Activated CD8-positive, alpha-beta T cell treated with anti-CD3 and anti-CD28 coated beads for 36 hours (primary cell): ENCODE measurements around the gene SVBP. TPM values are rescaled to one million over a fixed set of nuclear protein-coding genes. Genes with fewer than 3 reads are reported as not detected.

Experiments used
- ATAC-seq: fragments of 200-7000 bp; cut with Tn5 transposase; one replicate; pipeline ENCODE4 v1.10.0; 2021; ENCODE audit warnings: mild to moderate bottlenecking, moderate library complexity
- CTCF ChIA-PET: fragments of 350-600 bp; sonication (Branson Sonifier 250); formaldehyde crosslinking; loops from one replicate; lab custom pipeline; 2021; ENCODE audit warnings: antibody characterized with exemption; lab: Charles Lee
- POLR2A ChIA-PET: fragments of 350-600 bp; sonication (Branson Sonifier 250); formaldehyde crosslinking; loops from one replicate; lab custom pipeline; 2021; ENCODE audit warnings: antibody characterized with exemption; lab: Charles Lee
- DNase-seq: peaks from one replicate; pipeline ENCODE4 v3.0.0-alpha.2; 2020
- H3K27ac Mint-ChIP-seq: one replicate; pipeline ENCODE4 v1.8.0; 2021; ENCODE audit warnings: mild to moderate bottlenecking, mixed read lengths
- H3K27me3 Mint-ChIP-seq: one replicate; pipeline ENCODE4 v1.8.0; 2021; ENCODE audit warnings: mixed read lengths
- H3K36me3 Mint-ChIP-seq: one replicate; pipeline ENCODE4 v1.8.0; 2021; ENCODE audit warnings: low read depth, mixed read lengths
- H3K4me1 Mint-ChIP-seq: one replicate; pipeline ENCODE4 v1.8.0; 2021; ENCODE audit warnings: low read depth, mixed read lengths
- H3K4me3 Mint-ChIP-seq: one replicate; pipeline ENCODE4 v1.8.0; 2021; ENCODE audit warnings: mild to moderate bottlenecking, moderate library complexity, mixed read lengths
- H3K9me3 Mint-ChIP-seq: one replicate; pipeline ENCODE4 v1.8.0; 2021; ENCODE audit warnings: mixed read lengths
- intact Hi-C: fragments of 100-400 bp; cut with micrococcal nuclease; formaldehyde crosslinking; loops from one replicate; pipeline ENCODE4 v1.10.0; 2022
- total RNA-seq, 2 experiments: library from RNA; stranded (reverse); gene quantifications; one replicate each; pipeline ENCODE4 v1.2.3, GENCODE V29; 2021
- TF ChIP-seq, protein P1 (sequence below): fragments of 200-600 bp; IDR thresholded peaks from one replicate; pipeline ENCODE4 v1.8.0; 2022; ENCODE audit warnings: antibody characterized with exemption, mild to moderate bottlenecking

The SVBP gene
- total RNA-seq, 2 experiments from 2014 or later: 12.2 to 14.3 TPM

GRCh38 chr1:42845866-42846256, 28.7 kb upstream of the SVBP start:
- ChIA-PET CTCF (interaction anchor here (0.9 to 4.0 kb wide), 17 partner anchors 8 to 389 kb away, joined by 3 to 16 read pairs (median 4); partner anchors contain the start of genes C1orf50, P3H1, PPCS and SVBP), POLR2A (interaction anchor here (0.6 to 2.9 kb wide), 9 partner anchors 11 to 325 kb away, joined by 3 to 10 read pairs (median 4); partner anchors contain the start of genes C1orf50, ERMAP, P3H1 and SVBP)
- H3K9me3 Mint-ChIP-seq: peaks cover 2% of the 10 kb centered on the region
- H3K36me3 Mint-ChIP-seq: peaks cover 43% of the 10 kb centered on the region
- intact Hi-C loops: no loop called here
- H3K27me3 Mint-ChIP-seq: no peaks in the 10 kb centered on the region
- TF ChIP-seq, protein P1, sequence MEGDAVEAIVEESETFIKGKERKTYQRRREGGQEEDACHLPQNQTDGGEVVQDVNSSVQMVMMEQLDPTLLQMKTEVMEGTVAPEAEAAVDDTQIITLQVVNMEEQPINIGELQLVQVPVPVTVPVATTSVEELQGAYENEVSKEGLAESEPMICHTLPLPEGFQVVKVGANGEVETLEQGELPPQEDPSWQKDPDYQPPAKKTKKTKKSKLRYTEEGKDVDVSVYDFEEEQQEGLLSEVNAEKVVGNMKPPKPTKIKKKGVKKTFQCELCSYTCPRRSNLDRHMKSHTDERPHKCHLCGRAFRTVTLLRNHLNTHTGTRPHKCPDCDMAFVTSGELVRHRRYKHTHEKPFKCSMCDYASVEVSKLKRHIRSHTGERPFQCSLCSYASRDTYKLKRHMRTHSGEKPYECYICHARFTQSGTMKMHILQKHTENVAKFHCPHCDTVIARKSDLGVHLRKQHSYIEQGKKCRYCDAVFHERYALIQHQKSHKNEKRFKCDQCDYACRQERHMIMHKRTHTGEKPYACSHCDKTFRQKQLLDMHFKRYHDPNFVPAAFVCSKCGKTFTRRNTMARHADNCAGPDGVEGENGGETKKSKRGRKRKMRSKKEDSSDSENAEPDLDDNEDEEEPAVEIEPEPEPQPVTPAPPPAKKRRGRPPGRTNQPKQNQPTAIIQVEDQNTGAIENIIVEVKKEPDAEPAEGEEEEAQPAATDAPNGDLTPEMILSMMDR: no peak
- DNase-seq (peak; percentile 11), ATAC-seq (peak; percentile 5)
- peak overlapping the region; percentile 92 for H3K4me3 Mint-ChIP-seq
- H3K27ac Mint-ChIP-seq: peak overlapping the region; percentile 79
- H3K4me1 Mint-ChIP-seq: peaks cover 28% of the 10 kb centered on the region

DNA sequence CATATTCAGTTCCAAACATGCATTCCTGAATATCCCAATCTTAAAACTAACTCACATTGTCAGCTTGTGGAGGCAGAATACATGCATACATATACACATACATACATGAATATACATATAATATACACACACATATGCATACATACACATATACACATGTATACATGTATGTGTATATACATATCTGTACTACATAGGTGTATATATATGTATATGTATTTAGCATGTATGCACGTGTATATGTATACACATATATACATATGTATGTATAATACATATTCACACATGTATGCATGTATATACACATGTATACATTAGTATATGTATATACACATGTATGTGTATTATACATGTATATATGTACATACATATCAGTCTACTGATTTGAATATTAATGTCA, 28.0 kb upstream of the SVBP start:
- ChIA-PET POLR2A (interaction anchor here (1.0 to 2.9 kb wide), 4 partner anchors 12 to 91 kb away, joined by 3 to 10 read pairs (median 6); partner anchors contain the start of genes C1orf50, ERMAP, P3H1 and SVBP), CTCF (interaction anchor here (2.7 kb wide), 1 partner anchor 78 kb away, joined by 10 read pairs; the partner anchor contains the start of genes C1orf50 and P3H1)
- DNase-seq: no peak
- H3K4me1 Mint-ChIP-seq: peaks cover 28% of the 10 kb centered on the region
- H3K27me3 Mint-ChIP-seq: no peaks in the 10 kb centered on the region
- intact Hi-C loops: no loop called here
- H3K9me3 Mint-ChIP-seq: no peaks in the 10 kb centered on the region
- no peak overlapping the region for H3K27ac Mint-ChIP-seq
- ATAC-seq: no peak
- peaks cover 36% of the 10 kb centered on the region for H3K36me3 Mint-ChIP-seq
- TF ChIP-seq, protein P1: no peak
- no peak overlapping the region for H3K4me3 Mint-ChIP-seq

- TF ChIP-seq, protein P1: no peak
- Mint-ChIP-seq H3K27me3 (no peaks in the 10 kb centered on the region), H3K4me3 (no peak overlapping the region), H3K4me1 (peaks cover 24% of the 10 kb centered on the region), H3K36me3 (peaks cover 31% of the 10 kb centered on the region), H3K9me3 (no peaks in the 10 kb centered on the region), H3K27ac (no peak overlapping the region)
- ChIA-PET CTCF (interaction anchor here (2.7 kb wide), 1 partner anchor 77 kb away, joined by 10 read pairs; the partner anchor contains the start of genes C1orf50 and P3H1), POLR2A (interaction anchor here (1.0 to 2.9 kb wide), 3 partner anchors 12 to 78 kb away, joined by 3 to 10 read pairs (median 8); partner anchors contain the start of genes C1orf50, ERMAP, P3H1 and SVBP)
- DNase-seq (peak; percentile 22), ATAC-seq (no peak)
- intact Hi-C loops: no loop called here
These were observed 27.5 kb upstream of the SVBP start for GRCh38 chr1:42844592-42845140.

DNA sequence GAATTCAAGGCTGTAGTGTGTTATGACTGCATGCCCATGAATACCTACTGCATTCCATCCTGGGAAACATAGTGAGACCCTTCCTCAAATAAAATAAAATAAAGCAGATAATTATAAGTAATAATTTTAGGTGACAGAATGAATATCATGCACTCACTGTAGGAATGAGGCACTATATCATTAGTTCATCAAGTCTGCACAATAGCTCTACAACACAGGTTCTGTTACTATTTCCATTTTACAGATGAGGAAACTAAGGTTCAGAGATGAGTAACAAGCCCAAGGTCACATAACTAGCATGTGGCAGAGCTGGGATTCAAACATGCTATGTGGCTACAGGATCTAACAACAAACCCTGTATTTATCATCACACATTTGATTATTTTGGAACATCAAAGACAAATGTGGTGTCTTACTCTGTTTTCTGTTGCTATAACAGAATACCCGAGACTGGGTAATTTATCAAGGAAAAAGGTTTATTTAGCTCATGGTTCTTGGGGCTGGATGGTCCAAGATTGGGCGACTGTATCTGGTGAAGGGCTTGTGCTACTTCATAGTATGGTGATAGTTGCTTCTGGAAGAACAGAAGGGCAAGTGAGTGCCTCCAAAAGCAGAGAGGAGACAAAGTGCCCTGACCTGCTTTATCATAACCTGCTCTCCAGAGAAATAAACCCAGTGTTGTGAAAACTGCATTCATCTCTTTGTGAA, 24.4 kb upstream of the SVBP start:
- peaks cover 2% of the 10 kb centered on the region for H3K4me1 Mint-ChIP-seq
- ATAC-seq: no peak
- no peak for DNase-seq
- POLR2A ChIA-PET: no interaction called here
- CTCF ChIA-PET: no interaction called here
- H3K9me3 Mint-ChIP-seq: no peaks in the 10 kb centered on the region
- intact Hi-C loops: no loop called here
- no peak overlapping the region for H3K27ac Mint-ChIP-seq
- TF ChIP-seq, protein P1: no peak
- H3K36me3 Mint-ChIP-seq: peaks cover 13% of the 10 kb centered on the region
- no peak overlapping the region for H3K4me3 Mint-ChIP-seq
- H3K27me3 Mint-ChIP-seq: no peaks in the 10 kb centered on the region
